HG03520 (cell line): ENCODE measurements around the gene WDR5B.

Source experiments
- ATAC-seq: cut with Tn5 transposase; IDR thresholded peaks from one replicate; pipeline ENCODE4 v1.9.1; 2021; ENCODE audit warnings: mild to moderate bottlenecking, moderate library complexity; ENCODE audit not compliant: unreplicated experiment

The WDR5B gene

DNA sequence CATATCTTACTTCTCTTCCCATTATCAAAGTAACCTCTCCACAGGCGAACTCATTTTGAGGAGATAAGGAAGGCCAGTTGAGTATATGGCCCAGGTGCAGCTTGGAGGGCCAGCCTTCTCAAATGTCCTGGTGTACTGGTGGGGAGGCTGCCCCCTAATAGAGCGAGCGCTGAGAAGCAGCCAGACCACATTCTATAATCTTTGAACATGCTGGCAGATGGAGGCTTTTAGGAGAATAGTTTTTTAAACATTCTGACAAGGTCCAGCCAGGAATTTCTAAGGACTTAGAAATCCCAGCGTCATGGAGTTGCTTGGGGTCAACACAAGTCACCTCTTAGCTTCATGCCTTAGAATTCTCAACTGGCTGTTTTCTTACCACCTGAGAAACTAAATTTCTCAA is 5.8 kb downstream of the WDR5B start:
- ATAC-seq: no peak

DNA sequence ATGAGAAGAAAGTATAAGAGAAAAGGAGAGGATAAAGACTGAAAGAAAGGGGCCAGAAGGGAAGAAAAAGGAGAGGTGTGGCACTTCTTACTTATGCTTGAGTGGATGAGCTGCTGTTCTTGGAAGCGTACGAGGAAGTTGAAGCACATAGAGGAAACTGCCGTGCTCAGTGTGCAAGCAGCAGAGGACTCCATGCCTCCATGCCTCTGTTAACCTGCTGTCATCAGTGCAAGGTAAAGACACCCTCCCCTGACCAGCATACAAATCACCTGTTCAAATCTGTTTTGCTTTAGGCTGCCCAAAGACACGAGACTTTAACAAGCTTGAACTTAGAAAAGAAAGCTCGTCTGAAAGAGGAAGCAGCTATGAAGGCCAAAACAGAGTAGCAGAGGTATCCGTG is 6.4 kb downstream of the WDR5B start:
- no peak for ATAC-seq

DNA sequence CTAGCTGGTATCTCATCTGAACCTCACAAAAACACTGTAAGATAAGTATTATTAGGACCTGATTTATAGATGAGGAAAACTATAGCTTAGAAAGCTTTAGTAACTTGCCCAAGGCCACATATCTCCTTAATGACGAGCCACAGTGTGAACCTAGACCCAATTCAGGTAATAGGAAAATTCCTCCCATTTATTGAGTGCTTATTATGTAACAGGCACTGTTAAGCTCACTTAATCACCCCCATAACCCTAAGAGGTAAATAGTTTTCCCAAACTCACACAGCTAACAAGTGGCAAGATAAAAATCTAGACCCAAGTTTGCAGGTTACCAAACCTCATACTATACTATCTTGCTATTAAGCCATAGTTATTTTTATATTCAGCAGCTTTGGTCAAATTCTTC is 7.9 kb downstream of the WDR5B start:
- no peak for ATAC-seq

DNA sequence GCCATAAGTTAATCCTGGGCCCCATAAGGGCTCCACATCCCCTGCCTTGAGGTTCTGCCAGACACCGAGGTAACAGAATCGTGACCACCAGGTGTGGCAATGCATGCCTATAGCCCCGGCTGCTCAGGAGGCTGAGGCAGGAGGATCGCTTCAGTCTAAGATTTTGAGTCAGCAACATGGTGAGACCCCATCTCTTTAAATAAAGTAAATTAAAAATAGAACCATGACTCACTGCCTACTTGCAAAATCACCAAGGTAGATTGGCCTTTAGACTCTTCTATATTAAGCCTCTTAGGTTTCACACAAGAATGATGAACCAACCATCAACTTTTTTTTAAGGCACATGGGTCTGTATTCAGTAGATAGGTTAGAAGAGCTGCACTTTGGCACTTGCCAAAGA is 9.7 kb downstream of the WDR5B start:
- no peak for ATAC-seq

DNA sequence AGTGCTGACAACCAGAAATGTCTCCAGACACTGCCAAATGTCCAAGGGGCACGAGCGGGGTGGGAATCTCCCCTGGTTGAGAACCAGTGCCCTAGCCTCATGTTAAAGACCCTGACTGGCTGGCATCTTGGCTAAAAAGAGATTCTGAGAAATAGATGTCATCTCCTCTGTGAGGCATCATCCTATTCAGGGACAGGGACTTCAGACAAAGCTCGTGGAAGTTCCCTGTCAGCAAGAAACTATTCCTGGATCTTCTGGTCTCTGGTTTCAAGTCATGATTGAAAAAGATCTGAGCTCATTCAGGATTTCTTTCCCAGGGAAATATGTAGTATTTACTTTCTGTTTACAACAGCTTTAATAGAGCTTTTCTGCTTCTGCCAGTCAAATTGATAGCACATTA is 10.8 kb downstream of the WDR5B start:
- ATAC-seq: no peak

DNA sequence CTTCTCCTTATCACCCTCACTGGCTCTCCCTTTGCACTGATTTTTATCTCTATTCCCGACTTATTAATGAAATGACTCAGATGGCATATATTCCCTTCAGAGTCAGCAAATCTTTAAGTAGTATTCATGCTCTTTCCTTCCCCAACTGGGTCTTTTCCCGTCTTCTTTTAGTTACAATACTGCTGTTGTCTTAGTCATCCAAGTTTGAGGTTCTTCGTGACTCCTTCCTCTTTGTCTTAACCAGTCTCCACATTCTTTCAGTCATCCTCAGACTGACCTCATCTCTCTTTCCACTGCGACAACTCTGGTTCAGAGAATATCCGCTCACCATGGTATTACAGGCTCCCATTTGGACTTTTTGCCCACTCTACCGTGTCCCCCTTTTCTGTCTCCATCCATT is 12.4 kb downstream of the WDR5B start:
- no peak for ATAC-seq

DNA sequence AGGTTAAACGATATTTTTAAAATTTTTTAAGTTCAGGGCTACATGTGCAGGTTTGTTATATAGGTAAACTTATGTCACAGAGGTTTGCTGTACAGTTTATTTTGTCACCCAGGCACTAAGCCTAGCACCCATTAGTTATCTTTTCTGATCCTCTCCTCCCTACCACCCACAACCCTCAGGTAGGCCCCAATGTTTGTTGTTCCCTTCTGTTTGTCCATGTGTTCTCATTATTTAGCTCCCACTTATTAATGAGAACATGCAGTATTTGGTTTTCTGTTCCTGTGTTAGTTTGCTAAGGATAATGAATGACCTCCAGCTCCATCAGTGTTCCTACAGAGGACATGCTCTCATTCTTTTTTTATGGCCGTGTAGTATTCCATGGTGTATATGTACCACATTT is 16.9 kb downstream of the WDR5B start:
- no peak for ATAC-seq

DNA sequence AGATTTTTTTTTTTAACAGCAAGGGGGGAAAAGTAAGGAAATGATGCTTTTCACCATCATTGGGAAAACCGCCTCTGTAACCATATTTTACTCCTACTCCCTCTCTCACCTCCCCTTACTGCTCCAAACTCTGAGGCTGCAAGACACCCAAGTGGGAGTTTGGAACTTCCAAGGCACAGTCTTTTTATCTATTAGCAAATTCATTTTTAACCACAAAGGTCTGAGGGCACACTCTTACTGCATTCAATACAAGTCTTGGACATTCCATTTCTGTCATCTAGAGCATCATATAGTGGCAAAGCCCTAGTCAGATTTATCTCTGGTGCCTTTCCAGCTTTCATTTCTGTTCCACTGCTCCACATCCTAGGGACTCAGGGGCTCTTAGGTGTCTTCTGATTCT is 18.7 kb downstream of the WDR5B start:
- no peak for ATAC-seq

DNA sequence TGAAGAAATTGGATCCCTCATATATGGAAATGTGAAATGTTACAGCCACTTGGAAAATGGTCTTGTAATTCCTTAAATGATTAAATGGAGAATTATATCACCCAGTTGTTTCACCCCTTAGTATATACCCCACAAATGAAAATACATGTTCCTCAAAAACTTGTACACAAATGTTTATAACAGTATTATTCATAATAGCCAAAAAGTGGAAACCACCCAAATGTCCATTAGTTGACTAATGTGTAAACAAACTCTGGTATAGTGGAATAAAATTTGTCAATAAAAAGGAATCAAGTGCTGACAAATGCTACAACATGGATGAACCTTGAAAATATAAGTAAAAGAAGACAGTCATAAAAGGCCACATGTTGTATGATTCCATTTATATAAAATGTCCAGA is 19.4 kb downstream of the WDR5B start:
- ATAC-seq: no peak

DNA sequence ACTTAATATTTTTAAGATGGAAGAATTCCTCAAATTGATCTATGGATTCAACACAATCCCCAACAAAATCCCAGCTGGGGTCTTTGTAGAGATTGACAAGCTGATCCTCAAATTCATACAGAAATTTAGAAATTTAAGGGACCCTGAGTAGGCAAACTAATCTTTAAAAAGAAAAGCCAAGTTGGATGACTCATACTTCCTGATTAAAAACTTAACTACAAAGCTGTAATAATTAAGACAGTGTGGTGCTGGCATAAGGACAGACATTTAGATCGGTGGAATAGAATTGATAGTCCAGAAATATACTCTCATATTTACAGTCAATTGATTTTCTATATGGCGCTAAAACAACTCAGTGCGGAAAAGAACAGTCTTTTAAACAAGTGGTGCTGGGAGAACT is 20.3 kb downstream of the WDR5B start:
- ATAC-seq: no peak

DNA sequence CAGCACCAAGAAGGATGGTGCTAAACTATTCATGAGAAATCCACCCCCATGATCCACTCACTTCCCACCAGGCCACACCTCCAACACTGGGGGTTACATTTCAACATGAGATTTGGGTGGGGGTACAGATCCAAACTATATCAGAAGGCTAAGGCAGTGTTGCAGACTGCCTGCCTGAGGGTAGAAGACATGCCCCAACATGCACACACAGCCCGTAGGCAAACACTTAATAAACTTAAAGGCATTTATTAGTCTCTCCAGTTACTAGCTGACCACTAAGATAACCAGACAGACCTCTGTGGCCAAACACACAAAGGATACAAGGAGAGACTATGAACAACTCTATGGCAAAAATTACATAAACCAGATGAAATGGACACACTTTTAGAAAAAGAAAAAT is 21.7 kb downstream of the WDR5B start:
- no peak for ATAC-seq

DNA sequence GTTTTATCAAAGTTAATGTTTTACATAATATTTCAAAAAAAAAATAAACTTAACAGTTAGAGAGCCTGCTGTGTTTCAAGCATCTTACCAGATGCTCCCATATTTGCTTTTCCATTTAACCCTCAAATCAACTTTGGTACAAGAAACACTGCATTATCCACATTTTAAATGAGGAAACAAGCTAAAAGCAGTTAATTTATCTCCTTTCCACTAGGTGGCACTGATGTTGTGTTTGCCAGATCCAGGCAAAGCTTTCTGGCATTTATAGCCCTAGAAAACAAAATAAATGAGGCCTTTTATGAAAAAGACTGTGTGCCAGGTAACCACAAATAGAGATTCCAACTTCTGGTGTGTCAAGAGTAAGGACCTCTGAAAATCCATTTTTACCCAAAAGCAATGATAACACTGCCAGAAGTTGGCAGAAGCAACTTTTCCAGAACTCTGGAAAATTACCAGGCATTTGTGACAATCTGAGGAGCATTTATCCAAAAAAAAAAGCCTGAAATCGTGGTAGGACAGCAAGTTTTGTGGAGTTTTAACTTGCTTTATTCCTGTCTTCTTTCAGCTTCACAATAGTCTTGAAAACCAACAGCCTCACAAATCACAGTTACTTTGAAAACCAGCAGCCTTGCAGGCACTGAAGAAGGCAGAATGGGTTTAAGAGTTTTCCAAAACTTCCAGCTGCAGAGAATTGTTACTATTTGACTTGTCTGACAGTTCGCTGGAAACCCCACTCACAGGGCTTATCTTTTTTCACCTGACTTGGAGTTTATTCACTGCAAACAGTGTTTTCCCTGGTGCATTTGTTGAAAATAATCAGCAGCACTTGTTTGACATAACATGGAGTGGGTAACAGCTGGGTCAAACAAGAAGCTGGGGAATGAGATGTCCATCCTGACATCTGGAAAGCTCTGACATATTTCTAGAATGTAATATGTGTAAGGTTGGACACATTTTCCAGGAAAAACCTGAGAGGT is 22.7 kb downstream of the WDR5B start:
- ATAC-seq: no peak

DNA sequence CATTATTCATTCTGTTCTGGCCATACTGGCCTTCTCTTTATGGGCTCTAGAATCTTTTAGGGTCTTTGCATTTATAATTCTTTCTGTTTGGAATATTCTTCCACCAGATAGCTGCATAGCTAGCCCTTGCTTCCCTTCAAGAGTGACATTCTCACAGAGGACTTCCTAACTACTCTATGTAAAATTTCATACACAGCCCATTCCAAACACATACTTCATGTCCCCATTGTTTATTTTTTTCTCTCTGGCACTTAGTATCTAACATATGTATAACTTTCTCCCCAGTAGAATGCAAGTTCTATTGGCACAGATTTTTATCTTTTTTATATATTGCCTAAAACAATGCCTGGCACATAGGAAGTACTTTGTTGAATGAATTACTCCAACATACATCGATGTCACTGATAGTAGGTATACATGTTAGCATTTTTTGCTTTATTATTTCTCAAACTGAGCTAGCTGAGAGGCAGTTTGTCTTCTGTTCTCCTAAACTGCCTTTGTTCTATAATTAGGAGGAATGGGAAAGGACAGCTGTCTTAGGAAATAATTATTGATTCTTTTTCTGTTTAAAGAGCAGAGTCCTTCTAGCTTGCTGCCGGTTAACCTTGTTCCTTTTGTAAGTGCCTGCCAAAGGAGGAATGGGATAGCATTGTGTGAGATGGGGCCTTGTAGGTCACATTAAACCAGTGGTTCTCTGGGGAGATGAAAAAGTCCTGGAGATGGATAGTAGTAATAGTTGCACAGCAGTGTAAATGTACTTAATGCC is 24.0 kb downstream of the WDR5B start:
- no peak for ATAC-seq

DNA sequence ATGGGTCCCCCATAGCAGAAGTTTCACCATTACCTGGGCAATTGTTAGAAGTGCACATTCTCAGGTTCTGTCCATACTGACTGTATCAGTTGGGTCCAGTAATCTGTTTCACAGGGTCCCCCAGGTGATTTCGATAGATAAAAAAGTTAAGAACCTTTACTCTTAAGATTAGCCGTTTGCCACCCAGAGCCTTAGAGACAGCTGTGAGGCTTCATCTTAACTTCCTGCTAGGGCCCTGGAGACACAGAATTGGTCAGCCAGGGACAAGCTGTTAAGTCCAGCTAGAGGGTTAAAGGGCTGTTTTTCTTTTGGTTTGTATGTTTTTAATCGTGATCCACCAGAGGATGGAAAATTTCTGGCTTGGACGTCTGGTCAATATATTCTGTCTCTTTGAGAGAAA is 25.2 kb downstream of the WDR5B start:
- ATAC-seq: no peak

DNA sequence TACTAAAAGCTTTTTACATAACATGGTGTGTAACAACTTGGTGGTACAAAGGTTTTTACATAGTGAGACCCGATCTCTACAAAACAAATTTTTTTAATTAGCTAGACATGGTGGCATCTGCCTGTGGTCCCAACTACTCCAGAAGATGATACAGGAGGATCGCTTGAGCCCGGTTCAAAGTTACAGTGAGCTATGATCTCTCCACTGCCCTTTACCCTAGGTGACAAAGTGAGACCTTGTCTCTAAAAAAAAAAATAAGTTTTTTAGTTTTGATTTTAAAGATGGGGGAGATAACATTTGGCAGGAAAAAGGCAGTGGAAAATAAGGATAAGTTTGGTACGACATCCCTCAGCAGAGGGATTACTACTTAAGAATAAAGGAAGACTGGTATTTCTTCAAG is 26.0 kb downstream of the WDR5B start:
- ATAC-seq: no peak

DNA sequence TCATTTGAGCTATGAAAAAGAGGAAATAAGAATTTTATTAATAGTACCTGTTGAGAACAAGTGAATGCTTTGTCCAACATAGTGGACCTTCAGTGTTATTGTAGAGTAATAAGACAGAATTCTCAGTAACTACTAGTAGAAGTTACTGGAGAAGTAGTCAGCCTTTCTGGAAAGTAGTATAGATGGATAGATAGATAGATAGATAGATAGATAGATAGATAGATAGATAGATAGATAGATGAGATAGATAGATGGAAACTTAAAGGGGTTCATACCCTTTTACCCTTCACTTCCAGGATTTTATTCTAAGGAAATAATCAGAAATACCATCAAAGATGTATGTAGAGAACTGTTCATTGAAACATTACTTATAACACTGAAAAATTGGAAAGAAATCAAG is 26.7 kb downstream of the WDR5B start:
- no peak for ATAC-seq

DNA sequence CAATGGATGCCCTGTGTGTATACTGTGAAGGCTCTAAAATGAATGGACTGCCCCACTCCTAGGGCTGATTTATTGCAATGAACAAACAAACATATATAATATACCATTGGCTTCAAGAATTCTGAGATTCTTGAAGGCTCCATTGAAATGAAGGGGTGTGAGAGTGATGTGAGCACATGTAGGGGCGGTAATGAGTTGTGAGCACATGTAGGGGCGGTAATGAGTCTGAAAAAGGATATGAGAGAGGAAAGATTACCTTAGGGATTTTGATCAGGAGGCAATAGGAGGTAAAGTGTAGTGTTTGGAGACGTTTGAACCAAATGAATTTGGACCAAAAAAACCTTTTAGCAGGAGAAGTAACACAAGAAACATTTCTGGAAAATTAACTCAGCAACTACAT is 28.2 kb downstream of the WDR5B start:
- ATAC-seq: no peak

DNA sequence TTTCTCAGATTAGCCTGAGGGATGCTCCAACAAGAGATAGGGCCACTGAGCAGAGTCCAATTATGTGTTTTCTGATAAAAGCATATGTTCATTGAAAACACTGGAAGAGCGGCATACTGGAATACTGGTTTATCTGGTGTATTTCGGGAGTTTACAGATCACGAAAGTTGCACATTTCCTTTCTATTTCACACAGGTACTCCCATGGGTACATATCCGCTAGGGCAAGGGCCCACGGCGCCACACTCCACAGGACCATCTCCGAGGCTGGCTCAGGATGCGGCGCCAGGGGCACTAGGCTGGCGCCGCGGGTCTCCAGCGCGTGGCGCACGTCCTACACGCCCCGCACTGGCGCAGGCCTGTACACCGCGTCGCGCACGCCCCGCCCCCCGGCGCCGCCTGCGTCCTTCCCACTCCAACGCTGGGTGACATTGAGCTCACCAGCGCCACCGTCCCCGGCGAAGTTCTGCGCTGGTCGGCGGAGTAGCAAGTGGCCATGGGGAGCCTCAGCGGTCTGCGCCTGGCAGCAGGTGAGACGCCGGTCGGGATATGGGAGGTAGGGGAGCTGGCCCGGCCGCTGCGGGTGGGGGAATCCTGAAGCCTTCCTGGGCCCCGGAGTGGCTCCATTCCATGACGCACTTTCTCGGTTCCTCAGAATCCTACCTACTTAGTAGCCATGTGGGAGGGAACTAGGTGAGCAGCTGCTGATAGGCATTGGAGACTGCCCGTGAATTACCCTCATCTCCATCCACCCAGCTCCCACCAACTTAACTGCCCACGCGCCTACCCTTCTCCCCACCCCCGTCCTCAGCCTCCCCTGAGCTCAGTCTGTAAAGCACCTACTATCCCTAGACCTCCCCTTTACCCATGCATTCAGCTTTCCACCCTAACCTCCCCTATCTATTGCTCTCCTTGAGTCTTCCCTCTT is 31.8 kb downstream of the WDR5B start, which contains the start of gene FAM162A:
FAM162A (plus strand) TSS at position 412 of the 927 bp plus-strand sequence; CDS start at position 496, 84 bp downstream.
- peak; percentile 92 for ATAC-seq

DNA sequence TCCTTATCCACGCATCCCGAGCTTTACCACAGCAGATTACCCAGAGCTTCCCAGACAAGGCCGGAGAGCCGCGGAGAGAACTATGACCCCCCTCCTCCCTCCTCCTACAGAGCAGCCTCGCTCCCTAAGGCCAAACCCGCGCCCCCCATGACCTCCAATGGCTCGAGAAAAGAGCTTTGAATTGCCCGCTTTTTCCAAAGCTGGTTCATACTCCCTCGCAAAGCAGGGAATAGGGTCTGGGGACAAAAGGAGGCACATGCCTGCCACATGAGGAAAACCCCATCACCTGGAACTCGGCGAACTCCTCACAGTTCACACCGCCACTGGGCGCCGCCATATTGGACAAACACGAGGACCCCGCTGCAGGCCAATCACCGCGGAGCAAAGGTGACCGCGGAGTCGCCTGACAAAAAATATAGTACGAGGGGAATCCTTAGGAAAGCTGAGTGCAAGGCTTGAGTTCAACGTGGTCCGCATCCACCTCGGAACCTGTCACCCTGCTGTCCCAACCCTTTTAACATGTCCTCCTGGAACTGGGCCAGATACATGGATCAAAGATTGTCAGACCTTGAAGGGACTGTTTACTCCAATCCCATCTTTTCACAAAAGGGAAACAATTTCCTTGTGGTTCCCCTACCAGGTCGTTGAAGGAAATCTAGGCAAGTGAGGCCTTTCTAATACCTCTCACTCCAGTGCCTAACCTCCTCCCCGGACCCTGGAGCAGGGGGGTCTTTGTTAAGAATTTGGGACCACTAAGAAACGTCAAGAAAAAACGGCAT is 32.8 kb downstream of the WDR5B start, which contains the start of gene MIX23:
MIX23 (minus strand) TSS at position 344 of the 779 bp plus-strand sequence; CDS start at position 337, 7 bp downstream.
- ATAC-seq: peak; percentile 37

DNA sequence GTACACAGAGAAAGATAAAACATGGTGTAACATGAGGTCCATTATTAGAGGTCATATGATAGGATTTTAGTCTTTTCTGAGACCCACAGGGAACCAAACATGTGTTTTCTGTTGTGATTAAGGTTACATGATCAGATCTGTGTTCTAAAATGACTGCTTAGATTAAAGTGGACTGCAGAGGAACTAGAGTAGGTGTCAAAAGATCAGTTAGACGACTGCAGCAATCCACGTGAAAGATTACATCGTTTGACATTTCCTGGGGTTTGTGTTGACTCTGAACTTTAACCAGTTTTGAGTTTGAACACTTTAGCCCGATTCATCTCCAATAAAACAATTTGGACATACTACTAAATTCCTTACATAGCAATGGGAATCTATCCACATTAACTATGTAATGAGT is 37.9 kb downstream of the WDR5B start:
- no peak for ATAC-seq
